HG03095 (cell line): Measurements from ENCODE around the gene NUDT21.
"Not testable (repeated sequence)": the region's sequence is repeated elsewhere in the genome, so short reads cannot be mapped to it uniquely, and the experiment has no call there.

Source experiments
- ATAC-seq: cut with Tn5 transposase; IDR thresholded peaks from one replicate; pipeline ENCODE4 v1.9.1; 2021; ENCODE audit warnings: moderate library complexity; ENCODE audit not compliant: unreplicated experiment

The NUDT21 gene

DNA sequence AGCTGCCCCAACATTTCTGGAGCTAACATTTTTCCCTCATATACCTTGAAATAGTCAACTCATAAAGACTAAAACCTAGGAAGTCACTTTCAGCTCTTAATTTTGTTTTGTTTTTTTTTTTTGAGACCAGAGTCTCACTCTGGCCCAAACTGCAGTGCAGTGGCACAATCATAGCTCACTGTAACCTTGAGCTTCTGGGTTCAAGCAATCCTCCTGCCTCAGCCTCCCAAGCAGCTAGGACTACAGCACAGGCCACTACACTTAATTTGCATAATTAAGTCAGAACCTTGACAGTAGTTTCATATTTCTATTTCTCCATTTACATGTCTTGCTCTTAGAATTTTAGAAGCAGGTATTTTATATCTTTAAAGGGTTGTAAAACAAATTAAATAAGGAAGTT, 30.5 kb downstream of the NUDT21 start:
- ATAC-seq = no peak

DNA sequence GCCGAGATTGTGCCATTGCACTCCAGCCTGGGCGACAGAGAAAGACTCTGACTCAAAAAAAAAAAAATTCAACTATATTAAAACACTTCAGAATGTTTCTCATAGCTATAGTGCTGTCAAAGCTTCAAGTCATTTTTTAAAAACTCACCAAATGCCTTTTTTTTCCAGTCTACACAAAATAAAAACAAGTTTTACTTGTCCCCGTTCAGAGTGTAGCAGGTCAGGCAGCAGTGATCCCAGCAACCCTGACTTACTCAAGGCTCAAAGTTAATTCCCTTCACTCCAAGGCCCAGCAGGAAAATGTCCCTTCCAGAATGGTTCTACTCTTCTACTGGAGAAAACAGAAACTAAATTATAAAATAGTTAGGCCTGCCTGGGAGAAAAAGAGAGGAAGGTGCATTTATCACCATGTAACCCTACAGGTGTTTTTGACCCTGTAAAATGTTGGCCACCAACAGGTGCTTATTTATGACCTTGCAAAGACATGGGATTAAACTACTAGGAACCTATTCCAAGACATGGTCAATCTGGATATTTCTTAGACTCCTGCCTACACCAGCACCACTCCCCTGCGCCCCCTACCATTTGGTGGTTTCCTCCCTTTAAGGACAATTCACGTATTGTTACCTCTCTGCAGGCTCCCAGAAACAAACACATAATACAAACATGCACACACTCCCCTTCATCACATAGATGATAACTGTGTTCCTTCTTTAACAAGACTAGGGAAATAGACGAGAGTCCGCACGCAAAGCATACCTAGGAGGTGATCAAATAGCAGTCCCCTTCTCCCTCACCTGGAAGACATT, 31.2 kb downstream of the NUDT21 start:
- ATAC-seq = no peak

DNA sequence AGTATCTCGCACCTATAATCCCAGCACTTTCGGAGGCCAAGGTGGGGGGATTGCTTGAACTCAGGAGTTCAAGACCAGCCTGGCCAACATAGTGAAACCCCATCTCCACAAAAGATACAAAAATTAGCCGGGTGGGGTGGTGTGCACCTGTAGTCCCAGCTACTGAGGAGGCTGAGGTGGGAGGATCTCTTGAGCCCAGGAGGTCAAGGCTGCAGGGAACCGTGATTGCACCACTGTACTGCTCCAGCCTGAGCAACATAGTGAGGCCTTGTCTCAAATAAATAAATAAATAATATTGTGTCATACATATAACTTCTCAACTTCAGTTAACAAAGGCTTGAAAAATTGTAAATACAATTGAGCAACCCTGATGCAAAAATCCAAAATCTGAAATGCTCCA, 34.0 kb downstream of the NUDT21 start:
- no peak for ATAC-seq

DNA sequence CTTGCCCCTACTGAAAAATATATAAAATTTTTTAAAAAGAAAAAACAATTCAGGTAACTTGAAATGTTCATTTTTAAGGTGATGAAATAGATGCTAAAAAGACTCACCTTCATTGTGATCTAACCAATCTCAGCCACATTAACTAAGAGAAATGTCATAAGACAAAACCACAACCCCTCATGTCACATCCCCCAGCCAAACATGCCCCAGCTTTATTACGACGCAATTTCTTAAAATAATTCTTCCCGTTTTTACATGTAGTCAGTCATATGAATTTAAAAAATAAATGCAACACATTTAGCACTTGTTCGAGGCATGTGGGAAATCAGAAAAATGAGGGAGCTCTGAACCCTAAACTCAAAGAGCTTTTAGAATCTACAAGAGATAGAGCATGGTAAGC, 35.3 kb downstream of the NUDT21 start:
- no peak for ATAC-seq

DNA sequence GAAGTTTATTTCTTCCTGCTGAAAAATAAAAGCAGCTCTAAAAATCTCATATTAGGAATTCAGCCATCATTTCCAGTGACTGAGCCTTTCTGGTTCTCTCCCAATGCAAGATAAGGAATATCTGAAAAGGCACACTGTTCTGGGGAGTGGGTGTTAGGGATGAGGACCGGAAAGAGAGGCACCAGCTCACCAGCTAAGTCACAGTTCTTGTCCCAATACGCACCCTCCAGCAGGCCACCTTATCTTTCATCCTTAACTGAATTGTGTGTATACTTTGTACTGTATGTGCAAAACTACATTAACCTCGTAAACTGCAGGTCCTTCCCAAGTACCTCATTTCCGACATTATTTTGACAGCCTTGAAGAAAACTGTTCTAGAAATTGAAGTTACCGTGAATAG, 36.8 kb downstream of the NUDT21 start:
- no peak for ATAC-seq

DNA sequence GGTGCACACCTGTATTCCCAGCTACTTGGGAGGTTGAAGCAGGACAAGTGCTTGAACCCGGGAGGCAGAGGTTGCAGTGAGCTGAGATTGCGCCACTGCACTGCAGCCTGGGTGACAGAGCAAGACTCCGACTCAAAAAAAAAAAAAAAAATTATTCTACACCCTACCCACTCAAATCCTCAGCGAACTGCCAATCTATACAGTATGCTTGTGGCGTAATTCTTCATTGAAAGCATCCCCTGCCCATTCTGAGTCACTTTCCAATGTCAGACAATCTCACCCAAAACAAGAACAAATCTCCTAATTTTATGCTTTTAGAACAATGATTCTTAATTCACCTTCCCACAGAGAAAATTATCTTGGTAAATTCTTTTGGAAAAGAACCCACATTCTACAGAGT, 37.8 kb downstream of the NUDT21 start:
- ATAC-seq = no peak

DNA sequence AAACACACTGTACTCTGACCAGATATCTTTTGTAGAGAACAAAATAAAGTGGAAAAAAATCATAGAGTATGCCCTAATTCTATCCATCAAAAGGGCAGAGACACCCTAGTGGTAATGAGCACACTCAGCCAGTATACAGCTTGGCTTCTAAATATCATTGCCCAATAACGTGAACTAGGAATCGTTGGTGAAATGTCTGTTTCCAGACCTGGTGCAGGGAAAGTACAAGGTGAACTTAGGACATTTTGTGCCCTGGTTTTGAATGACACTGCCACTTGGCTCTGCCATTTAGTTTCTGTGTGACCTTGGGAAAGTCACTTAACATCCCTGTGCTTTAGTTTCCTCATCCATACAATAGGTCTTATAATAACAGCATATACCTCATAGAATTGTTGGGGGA, 39.5 kb downstream of the NUDT21 start:
- ATAC-seq = no peak

DNA sequence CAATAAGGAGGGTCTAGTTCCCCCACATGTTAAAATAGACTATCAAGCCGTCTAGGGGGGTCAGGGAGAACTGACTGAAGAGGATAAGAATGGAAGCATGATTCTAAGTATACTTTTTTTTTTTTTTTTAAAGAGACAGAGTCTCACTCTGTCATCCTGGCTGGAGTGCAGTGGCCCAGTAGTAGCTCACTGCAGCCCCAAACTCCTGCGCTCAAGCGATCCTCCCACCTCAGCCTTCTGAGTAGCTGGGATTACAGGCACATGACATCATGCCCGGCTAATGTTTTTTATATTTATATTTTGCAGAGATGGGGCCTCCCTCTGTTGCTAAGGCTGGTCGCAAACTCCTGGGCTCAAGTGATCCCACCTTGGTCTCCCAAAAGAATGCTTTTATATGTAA, 40.0 kb downstream of the NUDT21 start:
- no peak for ATAC-seq

DNA sequence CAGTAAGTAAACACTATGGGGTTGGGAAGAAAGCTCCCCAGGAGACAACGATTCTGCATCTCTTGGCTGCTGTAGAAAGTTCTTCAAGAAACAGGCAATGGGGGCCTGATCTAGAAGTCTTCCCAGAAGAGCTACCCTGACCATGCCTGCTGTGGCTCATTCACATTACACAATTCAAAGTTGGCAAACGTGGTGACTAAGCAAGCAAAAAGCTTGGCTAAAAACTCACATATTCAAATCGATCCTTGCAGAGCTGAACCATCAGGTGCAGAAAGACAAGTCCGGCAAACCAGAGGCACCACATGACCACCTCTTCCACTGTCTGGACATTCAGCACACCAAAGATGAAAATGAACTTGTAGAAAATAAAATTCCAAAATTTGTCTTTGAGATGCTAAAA, 41.9 kb downstream of the NUDT21 start:
- no peak for ATAC-seq

DNA sequence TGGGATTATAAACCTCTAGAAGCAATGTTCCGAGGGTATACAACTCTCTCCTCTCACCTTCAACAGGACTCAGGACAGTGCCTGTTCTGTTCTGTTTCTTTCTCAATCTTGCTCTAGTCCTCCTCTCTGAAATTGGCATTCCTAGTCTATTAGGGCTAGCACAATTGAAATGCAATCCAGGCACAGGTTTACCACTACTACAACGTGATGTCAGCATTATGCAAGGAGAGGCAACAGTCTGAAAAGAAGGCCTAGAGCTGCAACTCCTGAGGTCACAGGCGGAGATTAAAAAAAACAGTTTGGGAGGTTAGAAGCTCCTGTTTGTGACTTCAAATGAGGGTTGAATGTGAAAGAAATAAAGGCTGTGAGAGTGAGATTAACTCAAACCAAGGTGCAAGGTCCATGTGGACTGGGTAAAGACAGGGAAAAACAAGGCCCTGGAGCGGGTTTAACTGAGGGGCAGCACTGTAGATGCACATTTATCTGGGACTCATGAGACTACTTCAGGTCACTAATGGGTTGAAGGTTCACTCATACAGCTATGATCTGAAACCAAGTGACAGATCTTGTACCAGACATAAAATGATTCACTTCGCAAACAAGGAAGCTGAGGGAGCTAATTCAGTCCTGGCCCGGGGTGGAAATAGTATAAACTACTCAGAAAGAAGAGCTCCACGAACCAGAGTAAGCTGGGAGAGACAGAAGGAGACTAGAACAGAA, 42.6 kb downstream of the NUDT21 start:
- ATAC-seq = no peak

DNA sequence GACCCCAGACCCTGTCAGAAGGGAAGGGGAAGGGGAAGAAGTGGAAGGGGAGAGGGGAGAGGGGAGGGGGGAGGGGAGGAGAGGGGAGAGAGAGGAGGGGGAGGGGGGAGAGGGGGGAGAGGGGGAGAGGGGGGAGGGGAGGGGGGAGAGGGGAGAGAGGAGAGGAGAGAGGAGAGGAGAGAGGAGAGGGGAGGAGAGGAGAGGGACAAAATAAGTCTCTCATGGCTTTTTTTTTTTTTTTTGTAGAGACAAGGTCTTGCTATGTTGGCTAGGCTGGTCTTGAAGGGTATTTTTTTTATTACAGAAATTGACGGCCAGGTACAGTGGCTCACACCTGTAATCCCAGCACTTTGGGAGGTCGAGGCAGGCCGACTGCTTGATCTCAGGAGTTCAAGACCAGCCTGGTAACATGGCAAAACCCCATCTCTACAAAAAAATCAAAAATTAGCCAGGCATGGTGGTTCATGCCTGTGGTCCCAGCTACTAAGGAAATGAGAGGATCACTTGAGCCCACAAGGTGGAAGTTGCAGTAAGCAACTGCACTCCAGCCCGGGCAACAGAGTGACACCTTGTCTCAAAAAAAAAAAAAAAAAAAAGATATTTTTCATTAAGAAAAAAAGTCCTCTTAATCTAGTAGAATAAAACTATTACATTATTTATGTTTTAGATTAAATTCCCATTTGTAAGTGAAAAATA, 45.0 kb downstream of the NUDT21 start:
- ATAC-seq = no peak

DNA sequence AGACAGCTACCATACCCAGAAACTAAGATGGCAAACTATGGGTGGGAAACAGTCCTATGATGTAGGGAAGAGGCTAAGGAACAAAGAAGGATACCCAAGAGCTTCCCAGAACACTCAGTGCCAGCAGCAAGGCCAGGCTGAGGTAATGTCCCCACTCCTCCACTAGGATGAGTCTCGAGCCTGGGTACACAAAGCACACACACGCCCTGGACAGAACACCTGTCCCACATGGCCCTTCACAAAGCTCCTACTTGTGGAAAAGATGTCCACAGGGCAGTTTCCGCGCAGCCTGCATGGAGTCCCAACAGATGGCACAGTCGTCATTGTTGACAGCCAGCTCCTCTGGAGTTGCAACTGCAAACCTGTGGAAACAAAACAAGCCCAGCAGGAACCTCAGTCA, 49.6 kb downstream of the NUDT21 start:
- no peak for ATAC-seq

DNA sequence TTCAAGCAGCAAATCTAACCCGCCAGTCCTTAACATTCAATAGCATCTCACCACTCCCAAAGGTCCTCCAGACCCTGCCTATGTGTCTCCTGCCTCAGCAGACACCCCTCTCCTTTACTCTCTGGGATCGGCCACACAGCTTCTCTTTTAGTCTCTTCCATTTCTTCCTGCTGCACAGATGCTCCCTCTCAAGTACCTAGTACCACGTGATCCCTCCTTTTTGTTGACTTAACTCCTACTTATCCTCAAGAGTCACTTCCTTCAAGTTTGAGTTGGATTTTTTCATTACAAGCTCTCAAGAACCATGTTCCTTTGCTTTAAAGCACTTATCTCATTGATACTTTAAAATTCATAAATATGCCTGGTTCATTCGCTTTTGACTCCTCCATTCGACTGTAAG, 50.7 kb downstream of the NUDT21 start:
- ATAC-seq = no peak

DNA sequence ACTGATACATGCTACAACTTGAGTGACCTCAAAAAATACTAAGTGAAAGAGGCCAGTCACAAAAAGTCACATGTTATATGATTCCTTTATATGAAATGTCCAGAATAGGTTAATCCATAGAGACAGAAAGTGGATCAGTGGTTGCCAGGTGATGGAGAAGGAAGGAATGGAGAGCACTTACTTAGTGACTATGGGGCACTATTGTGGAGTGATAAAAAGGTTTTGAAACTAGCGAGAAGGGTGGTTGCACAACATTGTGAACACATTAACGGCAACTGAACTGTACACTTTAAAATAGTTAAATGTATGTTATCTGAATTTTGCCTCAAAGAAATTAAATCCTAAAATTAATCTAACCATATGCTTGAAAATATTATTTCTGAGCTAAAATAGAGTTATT, 51.6 kb downstream of the NUDT21 start:
- no peak for ATAC-seq

DNA sequence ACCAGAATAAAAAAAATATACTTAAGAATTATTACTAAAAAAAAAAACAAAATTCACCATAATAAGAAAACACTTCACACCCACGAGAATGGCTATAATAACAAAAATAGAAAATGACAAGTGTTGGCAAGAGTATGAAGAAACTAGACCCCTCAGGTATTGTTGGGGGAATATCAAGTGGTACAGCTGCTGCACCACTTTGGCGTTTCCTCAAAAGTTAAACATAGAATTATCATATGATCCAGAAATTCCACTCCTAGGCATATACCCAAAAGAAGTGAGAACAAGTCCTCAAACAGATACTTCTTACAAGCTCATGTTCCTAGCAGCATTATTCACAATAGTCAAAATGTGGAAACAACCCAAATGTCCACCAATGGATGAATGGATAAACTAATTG, 52.1 kb downstream of the NUDT21 start:
- no peak for ATAC-seq

DNA sequence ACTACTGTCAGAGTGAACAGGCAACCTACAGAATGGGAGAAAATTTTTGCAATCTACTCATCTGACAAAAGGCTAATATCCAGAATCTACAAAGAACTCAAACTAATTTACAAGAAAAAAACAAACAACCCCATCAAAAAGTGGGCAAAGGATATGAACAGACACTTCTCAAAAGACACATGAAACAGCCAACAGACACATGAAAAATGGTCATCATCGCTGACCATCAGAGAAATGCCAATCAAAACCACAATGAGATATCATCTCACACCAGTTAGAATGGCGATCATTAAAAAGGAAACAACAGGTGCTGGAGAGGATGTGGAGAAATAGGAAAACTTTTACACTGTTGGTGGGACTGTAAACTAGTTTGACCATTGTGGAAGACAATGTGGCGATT, 54.4 kb downstream of the NUDT21 start:
- ATAC-seq = not testable (repeated sequence)

DNA sequence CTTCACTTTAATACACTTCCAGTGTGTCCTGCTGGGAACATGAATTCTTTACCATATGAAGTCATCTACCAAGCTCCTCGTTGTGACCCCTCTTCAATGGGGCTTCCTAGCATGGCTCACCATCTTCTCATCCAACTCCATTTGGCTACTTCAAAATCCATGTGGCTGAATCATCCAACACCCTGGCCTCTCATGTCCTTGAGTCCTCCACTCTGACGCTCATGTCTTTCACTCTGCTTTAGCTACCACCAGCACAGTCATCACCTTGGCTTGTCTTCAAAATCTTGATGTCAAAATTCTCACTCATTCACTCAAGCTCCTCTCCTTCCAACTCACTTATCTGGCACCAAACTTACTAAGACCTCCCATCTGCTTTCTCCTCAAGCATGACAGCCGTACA, 61.6 kb downstream of the NUDT21 start:
- no peak for ATAC-seq

DNA sequence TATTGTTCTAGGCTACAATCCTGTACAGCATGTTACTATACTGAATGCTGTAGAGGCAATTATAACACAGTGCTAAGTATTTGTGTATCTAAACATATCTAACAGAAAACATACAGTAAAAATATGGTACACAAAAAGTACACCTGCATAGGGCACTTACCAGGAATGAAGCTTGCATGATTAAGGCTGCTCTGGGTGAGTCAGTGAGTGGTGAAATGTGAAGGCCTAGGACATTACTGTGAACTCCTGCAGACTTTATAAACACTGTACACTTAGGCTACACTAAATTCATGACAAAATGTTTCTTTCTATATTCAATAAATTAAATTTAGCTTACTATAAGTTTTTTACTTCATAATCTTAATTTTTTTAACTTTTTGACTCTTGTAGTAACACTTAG, 62.9 kb downstream of the NUDT21 start:
- ATAC-seq = no peak

DNA sequence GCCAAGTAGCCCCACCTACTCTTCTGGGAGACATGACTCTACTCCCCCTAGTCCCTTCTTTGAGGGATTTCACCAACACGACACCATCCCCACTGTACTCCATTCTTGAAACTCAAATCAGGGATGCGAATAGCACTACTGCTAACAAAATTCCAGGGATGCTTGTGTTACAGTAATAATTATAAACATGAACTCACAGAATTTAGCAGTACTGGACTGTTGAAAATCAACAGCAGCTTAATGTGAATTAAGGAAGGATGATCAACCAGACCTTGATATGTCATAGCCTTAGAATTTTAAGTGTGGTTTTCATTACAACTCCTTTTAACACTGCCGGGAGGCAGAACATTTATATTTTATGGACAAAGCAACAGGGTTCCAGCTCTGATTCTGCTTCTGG, 63.7 kb downstream of the NUDT21 start:
- ATAC-seq = no peak

DNA sequence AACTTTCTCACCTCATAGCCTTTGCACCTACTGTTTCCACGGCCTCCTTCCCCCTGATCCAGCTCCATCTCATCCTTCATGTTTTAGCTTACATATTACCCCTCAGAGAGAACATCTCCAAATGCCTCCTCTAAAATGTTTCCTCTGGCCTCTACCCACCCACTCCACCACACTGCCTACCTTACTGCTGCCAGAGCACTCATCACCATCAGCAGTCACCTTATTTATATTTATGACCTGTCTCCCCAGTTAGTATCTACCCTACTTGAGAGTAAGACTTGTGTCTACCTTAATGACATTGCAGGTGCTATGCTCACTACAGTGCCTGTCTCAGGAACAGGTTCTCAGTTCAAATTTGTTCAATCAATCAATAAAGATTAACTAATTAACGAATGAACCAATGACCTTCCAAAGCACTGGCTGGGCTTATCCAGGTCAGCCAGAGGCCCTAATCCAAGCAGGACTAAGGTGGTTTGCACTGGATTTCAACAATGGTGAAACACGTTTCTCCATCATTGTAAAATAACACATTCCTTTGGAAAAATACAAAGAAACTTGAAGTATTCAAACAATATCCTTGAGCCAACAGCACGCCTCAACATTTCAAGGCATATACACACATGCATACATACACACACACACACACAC, 66.9 kb downstream of the NUDT21 start:
- no peak for ATAC-seq

DNA sequence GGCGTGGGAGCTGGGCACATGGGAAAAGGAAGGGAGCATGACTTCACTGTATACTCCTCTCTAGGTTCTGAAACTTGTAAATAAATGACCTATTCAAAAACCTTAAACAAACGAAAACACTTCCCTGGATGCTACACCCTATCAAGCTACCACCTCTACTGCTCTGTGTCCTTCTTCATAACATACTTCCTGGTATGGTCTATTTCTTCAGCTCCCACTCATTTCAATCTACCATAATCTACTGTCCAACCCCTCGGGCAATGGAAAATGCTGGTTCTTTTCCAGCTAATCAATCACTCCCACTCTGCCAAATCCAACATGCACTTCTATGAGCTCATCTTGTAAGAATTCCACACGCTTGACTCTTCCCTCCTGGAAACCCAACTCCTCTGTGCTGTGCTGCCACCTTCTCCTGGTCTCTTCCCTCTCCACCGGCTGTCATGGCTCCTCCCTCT, 68.2 kb downstream of the NUDT21 start:
- no peak for ATAC-seq
